Lower leg skin (tissue), 4 donors: ENCODE data around the gene CYBA. TPM values are rescaled to one million over a fixed set of nuclear protein-coding genes. Genes with fewer than 3 reads are reported as not detected.

Source experiments
- DNase-seq, 2 donors: peaks; one replicate each; pipeline ENCODE4 v3.0.0-alpha.2; 2019; ENCODE audit warnings: low spot score in 2 of 2
- H3K4me3 ChIP-seq: fragments of 200-600 bp; sonication (generic); 2 replicates; pipeline ENCODE4 v1.5.1; 2017; ENCODE audit warnings: mild to moderate bottlenecking, low read depth; ENCODE audit not compliant: poor library complexity, severe bottlenecking
- CTCF ChIP-seq, 3 donors: fragments of 450-650 bp; IDR thresholded peaks; one replicate each; pipeline ENCODE4 v1.5.1; 2016; ENCODE audit warnings: antibody characterized with exemption in 3 of 3, mild to moderate bottlenecking in 3 of 3, moderate library complexity in 2 of 3
- POLR2A ChIP-seq, 2 donors: fragments of 450-650 bp; IDR thresholded peaks; one replicate each; pipeline ENCODE4 v1.6.1; 2016 to 2017; ENCODE audit warnings: antibody characterized with exemption in 2 of 2, mild to moderate bottlenecking in 1 of 2, moderate library complexity in 1 of 2
- WGBS, 2 donors: methylation state at CpG; one replicate each; pipeline ENCODE4 v1.1.5; 2018; 5-methylcytosine and 5-hydroxymethylcytosine counted together
- intact Hi-C: fragments of 100-400 bp; cut with DNase I; formaldehyde crosslinking; loops from one replicate; pipeline ENCODE4 v1.15.0; 2023; ENCODE audit warnings: low total_unique reads
- total RNA-seq, 4 donors: library from RNA; depleted of rRNA; stranded (reverse); fragments of >200 nt; gene quantifications; one replicate each; pipeline ENCODE4 v1.1.0, GENCODE V29; 2016

The CYBA gene
- total RNA-seq, 4 donors from 2014 or later = 30.5 to 93.2 (median 44.7) TPM

- intact Hi-C loops = no loop called here
Observed at GRCh38 chr16:88653101-88653500, 2.2 kb upstream of the CYBA start.

GRCh38 chr16:88652762-88653063 lies 1.9 kb upstream of the CYBA start:
- no peak for DNase-seq
- intact Hi-C loops = no loop called here
- WGBS, 2 donors = 86 to 95% methylated on average over 4 to 8 of the region's 8 CpGs
- no peak for TF ChIP-seq POLR2A (IDR thresholded peaks at IDR 0.05)
- TF ChIP-seq CTCF (IDR thresholded peaks at IDR 0.05) = no peak
- H3K4me3 ChIP-seq = no peak overlapping the region

More at GRCh38 chr16:88653101-88653500, 2.2 kb upstream of the CYBA start:
- TF ChIP-seq POLR2A (IDR thresholded peaks at IDR 0.05) (no peak), CTCF (IDR thresholded peaks at IDR 0.05) (no peak)
- no peak for DNase-seq
- 83 to 87% methylated on average over 8 to 13 of the region's 13 CpGs for WGBS, 2 donors
- no peak overlapping the region for H3K4me3 ChIP-seq

GRCh38 chr16:88651989-88652761 lies 1.3 kb upstream of the CYBA start:
- intact Hi-C loops = no loop called here
- H3K4me3 ChIP-seq = no peak overlapping the region
- TF ChIP-seq CTCF (IDR thresholded peaks at IDR 0.05) (no peak), POLR2A (IDR thresholded peaks at IDR 0.05) (no peak)
- no peak for DNase-seq
- 87 to 95% methylated on average over 10 to 29 of the region's 29 CpGs for WGBS, 2 donors

- 51 to 83% methylated on average over 18 to 24 of the region's 24 CpGs for WGBS, 2 donors
- peak overlapping the region; percentile 55 for H3K4me3 ChIP-seq
- peak; percentile 40 to 94 for DNase-seq
- intact Hi-C loops = no loop called here
- no peak for TF ChIP-seq POLR2A (IDR thresholded peaks at IDR 0.05)
- TF ChIP-seq CTCF (IDR thresholded peaks at IDR 0.05) = peak in 1 of 3 donors; percentile 21
Observed at GRCh38 chr16:88651276-88651988, 579 bp upstream of the CYBA start.

- WGBS, 2 donors = 33 to 49% methylated on average over 7 to 25 of the region's 37 CpGs
- no peak for DNase-seq
- peak overlapping the region; percentile 55 for H3K4me3 ChIP-seq
- no peak for TF ChIP-seq POLR2A (IDR thresholded peaks at IDR 0.05)
- TF ChIP-seq CTCF (IDR thresholded peaks at IDR 0.05) = no peak
- intact Hi-C loops = no loop called here
Observed at GRCh38 chr16:88649924-88650748, 717 bp downstream of the CYBA start.
